Kidney (tissue), 14 donors: ENCODE results near the gene QRFPR. TPM values are rescaled to one million over a fixed set of nuclear protein-coding genes. Genes with fewer than 3 reads are reported as not detected.

ENCODE experiments used
- DNase-seq, 5 donors: peaks; one replicate each; pipeline ENCODE4 v3.0.0-alpha.2; 2013 to 2020
- FAIRE-seq: peaks from 2 replicates; lab custom pipeline; 2012; peaks lifted over from hg19 to GRCh38; lab: Jason Lieb, UNC
- H3K27ac ChIP-seq, 2 donors: one replicate each; pipeline ENCODE4 v1.7.0; 2013; ENCODE audit warnings: low read depth in 2 of 2, low read length in 2 of 2, inconsistent platforms in 1 of 2
- H3K27me3 ChIP-seq: one replicate; pipeline ENCODE4 v1.7.1; 2013; ENCODE audit warnings: low read length, inconsistent platforms; ENCODE audit not compliant: control insufficient read depth, insufficient read depth
- H3K36me3 ChIP-seq, 3 donors: one replicate each; pipeline versions ENCODE4 v1.7.0 to v1.7.1; 2013; ENCODE audit warnings: low read length in 3 of 3, control low read depth in 1 of 3, inconsistent platforms in 1 of 3; ENCODE audit not compliant: insufficient read depth in 3 of 3, control insufficient read depth in 2 of 3
- H3K4me1 ChIP-seq, 3 donors: one replicate each; pipeline versions ENCODE4 v1.7.0 to v1.7.1; 2013; ENCODE audit warnings: low read length in 3 of 3, inconsistent platforms in 1 of 3, low read depth in 1 of 3; ENCODE audit not compliant: control insufficient read depth in 2 of 3, insufficient read depth in 2 of 3
- H3K4me3 ChIP-seq, 3 donors: one replicate each; pipeline versions ENCODE4 v1.7.0 to v1.8.1; 2013; ENCODE audit warnings: low read length in 3 of 3, control low read depth in 1 of 3, inconsistent platforms in 1 of 3
- H3K9ac ChIP-seq, 3 donors: one replicate each; pipeline versions ENCODE4 v1.7.0 to v1.7.1; 2013; ENCODE audit warnings: low read length in 3 of 3, control low read depth in 1 of 3, inconsistent platforms in 1 of 3
- H3K9me3 ChIP-seq, 3 donors: one replicate each; pipeline versions ENCODE4 v1.7.0 to v1.7.1; 2013; ENCODE audit warnings: low read length in 3 of 3, control low read depth in 1 of 3, inconsistent platforms in 1 of 3; ENCODE audit not compliant: control insufficient read depth in 2 of 3, insufficient read depth in 1 of 3
- CTCF ChIP-seq: IDR thresholded peaks from 3 replicates; pipeline ENCODE4 v1.5.1; 2012; ENCODE audit warnings: mild to moderate bottlenecking, moderate library complexity, borderline replicate concordance; ENCODE audit not compliant: insufficient read depth; ENCODE audit errors: extremely low read depth
- intact Hi-C: fragments of 100-400 bp; cut with DNase I; formaldehyde crosslinking; loops from one replicate; pipeline ENCODE4 v1.11.1; 2022
- polyA plus RNA-seq: library from polyadenylated mRNA; stranded (reverse); fragments of 350-450 nt; fragmentation: Illumina TruSeq; extraction: RNeasy Lipid Tissue Mini Kit (QIAGEN cat#74804); gene quantifications from one replicate; pipeline ENCODE4 v1.2.3, GENCODE V29; 2014; ENCODE audit warnings: low read depth, low replicate concordance; ENCODE audit not compliant: insufficient read depth
- total RNA-seq: library from RNA; stranded (reverse); fragmentation: NEBNext Ultra II Directional; extraction: Animal tissue kit (Norgen Biotek cat#: 25700); gene quantifications from one replicate; pipeline ENCODE4 v1.2.1, GENCODE V29; 2021
- donor health status: control.
- donor health status: control.
- donor health status: control.
- donor health status: control.
- donor health status: control.
- donor health status: DM: yes; HTN: yes; CAD: no.
- donor health status: Normal renal cell carcinoma (clear cell type).

Gene QRFPR
- total and polyA plus RNA-seq, 2 donors from 2014 or later = 0.99 to 7.8 TPM

GRCh38 chr4:121397434-121397833 is 16.6 kb upstream of the QRFPR start:
- intact Hi-C loops = no loop called here
- no peak for DNase-seq

GRCh38 chr4:121392426-121393086 is 11.7 kb upstream of the QRFPR start:
- no peaks in the 10 kb centered on the region for H3K36me3 ChIP-seq
- H3K9ac ChIP-seq = no peak overlapping the region
- no peak for DNase-seq
- no peaks in the 10 kb centered on the region for H3K27me3 ChIP-seq
- no peak overlapping the region for H3K27ac ChIP-seq
- FAIRE-seq = no peak
- H3K4me3 ChIP-seq = no peak overlapping the region
- H3K4me1 ChIP-seq = no peaks in the 10 kb centered on the region
- intact Hi-C loops = no loop called here
- H3K9me3 ChIP-seq = no peaks in the 10 kb centered on the region
- TF ChIP-seq CTCF = no peak

More at GRCh38 chr4:121397434-121397833, 16.6 kb upstream of the QRFPR start:
- Histone ChIP-seq H3K9me3 (no peaks in the 10 kb centered on the region), H3K27ac (no peak overlapping the region), H3K4me3 (no peak overlapping the region), H3K4me1 (no peaks in the 10 kb centered on the region), H3K36me3 (no peaks in the 10 kb centered on the region), H3K9ac (no peak overlapping the region), H3K27me3 (no peaks in the 10 kb centered on the region)
- FAIRE-seq = no peak
- TF ChIP-seq CTCF = no peak

GRCh38 chr4:121390335-121390734 is 9.5 kb upstream of the QRFPR start:
- Histone ChIP-seq H3K27me3 (no peaks in the 10 kb centered on the region), H3K9me3 (no peaks in the 10 kb centered on the region), H3K4me3 (no peak overlapping the region), H3K9ac (no peak overlapping the region), H3K27ac (no peak overlapping the region), H3K36me3 (no peaks in the 10 kb centered on the region), H3K4me1 (no peaks in the 10 kb centered on the region)
- TF ChIP-seq CTCF = no peak
- no peak for DNase-seq
- no peak for FAIRE-seq
- intact Hi-C loops = no loop called here
